Natural killer cell (primary cell): ENCODE data around the gene TMEM222. TPM values are rescaled to one million over a fixed set of nuclear protein-coding genes. Genes with fewer than 3 reads are reported as not detected.
"Not testable (repeated sequence)": the region's sequence is repeated elsewhere in the genome, so short reads cannot be mapped to it uniquely, and the experiment has no call there.

Experiments
- ATAC-seq, 3 donors: fragments of 150-1000 bp in 2 of 3; fragments of 200-7000 bp in 1 of 3; cut with Tn5 transposase; 1 replicate in 1 of 3; 2 replicates in 2 of 3; pipeline ENCODE4 v1.10.0; 2021; ENCODE audit warnings: mild to moderate bottlenecking in 2 of 3, moderate library complexity in 2 of 3
- DNase-seq, 2 donors: peaks; one replicate each; pipeline versions ENCODE4 v3.0.0 to v3.0.0-alpha.2; 2013 to 2021; ENCODE audit warnings: mixed read lengths in 1 of 2
- H3K27ac ChIP-seq: one replicate; pipeline ENCODE4 v1.5.1; 2013; ENCODE audit warnings: mild to moderate bottlenecking, low read length
- H3K27me3 ChIP-seq: one replicate; pipeline ENCODE4 v1.6.1; 2013; ENCODE audit warnings: low read length; ENCODE audit not compliant: control insufficient read depth, insufficient read depth
- H3K36me3 ChIP-seq: one replicate; pipeline ENCODE4 v1.6.1; 2013; ENCODE audit warnings: low read length; ENCODE audit not compliant: control insufficient read depth, insufficient read depth
- H3K4me1 ChIP-seq: one replicate; pipeline ENCODE4 v1.6.1; 2013; ENCODE audit warnings: low read length; ENCODE audit not compliant: control insufficient read depth, insufficient read depth
- H3K4me3 ChIP-seq: one replicate; pipeline ENCODE4 v1.5.1; 2013; ENCODE audit warnings: low read length
- H3K9me3 ChIP-seq: one replicate; pipeline ENCODE4 v1.6.1; 2013; ENCODE audit warnings: low read length; ENCODE audit not compliant: control insufficient read depth, insufficient read depth
- H3K27ac Mint-ChIP-seq, 2 donors: one replicate each; pipeline ENCODE4 v1.8.0; 2022; ENCODE audit warnings: mild to moderate bottlenecking in 2 of 2, mixed read lengths in 2 of 2, moderate library complexity in 1 of 2
- H3K27me3 Mint-ChIP-seq, 2 donors: one replicate each; pipeline ENCODE4 v1.8.0; 2022; ENCODE audit warnings: low read depth in 2 of 2, mixed read lengths in 2 of 2
- H3K36me3 Mint-ChIP-seq: one replicate; pipeline ENCODE4 v1.8.0; 2022; ENCODE audit warnings: mixed read lengths
- H3K4me1 Mint-ChIP-seq, 2 donors: one replicate each; pipeline ENCODE4 v1.8.0; 2022; ENCODE audit warnings: mixed read lengths in 2 of 2
- H3K4me3 Mint-ChIP-seq: one replicate; pipeline ENCODE4 v1.8.0; 2022; ENCODE audit warnings: mild to moderate bottlenecking, moderate library complexity, mixed read lengths
- H3K9me3 Mint-ChIP-seq, 2 donors: one replicate each; pipeline ENCODE4 v1.8.0; 2022; ENCODE audit warnings: mixed read lengths in 2 of 2
- WGBS: methylation state at CpG from one replicate; pipeline ENCODE4 v1.1.7; 2013; ENCODE audit warnings: missing lambda C conversion rate; ENCODE audit not compliant: insufficient coverage; 5-methylcytosine and 5-hydroxymethylcytosine counted together
- intact Hi-C: fragments of 100-400 bp; cut with micrococcal nuclease; formaldehyde crosslinking; loops from one replicate; pipeline ENCODE4 v1.14.2; 2022
- total RNA-seq, 4 donors: library from RNA; stranded (reverse); fragments of 120-200 nt in 1 of 4; gene quantifications; one replicate each; pipeline versions ENCODE4 v1.2.3 to v1.2.4, GENCODE V29; 2013 to 2022
- TF ChIP-seq, protein P1 (sequence below): fragments of 200-600 bp; IDR thresholded peaks from one replicate; pipeline ENCODE4 v1.8.0; 2022; ENCODE audit warnings: antibody characterized with exemption

Gene TMEM222
- total RNA-seq, 3 donors from 2014 or later (not counting 1 experiment from before 2014, with no cell fraction given) = 34.9 to 41.2 (median 37.3) TPM

DNA sequence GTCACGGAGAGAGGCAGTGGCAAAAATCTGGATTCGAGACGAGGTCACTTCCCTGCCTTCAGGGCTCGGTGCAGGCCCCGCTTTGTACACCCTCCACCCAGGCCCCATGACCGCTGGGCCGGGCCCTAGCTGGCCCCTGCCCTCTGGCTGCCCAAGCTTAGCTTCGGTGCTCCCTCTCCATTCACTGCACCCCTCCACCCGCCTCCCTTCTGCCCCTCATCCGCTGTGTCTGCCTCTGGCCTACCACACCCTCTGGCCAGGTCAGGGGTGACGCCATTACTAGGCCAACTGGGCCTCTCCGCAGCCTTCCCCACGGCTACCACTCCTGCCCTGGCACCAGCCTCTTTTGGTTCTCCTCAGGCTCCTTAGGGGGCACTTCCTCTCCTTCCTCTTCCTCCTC lies 61.7 kb downstream of the TMEM222 start:
- H3K27me3 Mint-ChIP-seq = peaks cover 0 to 14% of the 10 kb centered on the region in 2 donors
- H3K27ac Mint-ChIP-seq = no peak overlapping the region
- H3K36me3 Mint-ChIP-seq = no peaks in the 10 kb centered on the region
- DNase-seq = no peak
- Histone ChIP-seq H3K27ac (no peak overlapping the region), H3K36me3 (no peaks in the 10 kb centered on the region), H3K4me1 (no peaks in the 10 kb centered on the region), H3K4me3 (no peak overlapping the region), H3K9me3 (no peaks in the 10 kb centered on the region), H3K27me3 (no peaks in the 10 kb centered on the region)
- TF ChIP-seq, protein P1, sequence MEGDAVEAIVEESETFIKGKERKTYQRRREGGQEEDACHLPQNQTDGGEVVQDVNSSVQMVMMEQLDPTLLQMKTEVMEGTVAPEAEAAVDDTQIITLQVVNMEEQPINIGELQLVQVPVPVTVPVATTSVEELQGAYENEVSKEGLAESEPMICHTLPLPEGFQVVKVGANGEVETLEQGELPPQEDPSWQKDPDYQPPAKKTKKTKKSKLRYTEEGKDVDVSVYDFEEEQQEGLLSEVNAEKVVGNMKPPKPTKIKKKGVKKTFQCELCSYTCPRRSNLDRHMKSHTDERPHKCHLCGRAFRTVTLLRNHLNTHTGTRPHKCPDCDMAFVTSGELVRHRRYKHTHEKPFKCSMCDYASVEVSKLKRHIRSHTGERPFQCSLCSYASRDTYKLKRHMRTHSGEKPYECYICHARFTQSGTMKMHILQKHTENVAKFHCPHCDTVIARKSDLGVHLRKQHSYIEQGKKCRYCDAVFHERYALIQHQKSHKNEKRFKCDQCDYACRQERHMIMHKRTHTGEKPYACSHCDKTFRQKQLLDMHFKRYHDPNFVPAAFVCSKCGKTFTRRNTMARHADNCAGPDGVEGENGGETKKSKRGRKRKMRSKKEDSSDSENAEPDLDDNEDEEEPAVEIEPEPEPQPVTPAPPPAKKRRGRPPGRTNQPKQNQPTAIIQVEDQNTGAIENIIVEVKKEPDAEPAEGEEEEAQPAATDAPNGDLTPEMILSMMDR = no peak
- H3K4me1 Mint-ChIP-seq = no peaks in the 10 kb centered on the region
- intact Hi-C loops = no loop called here
- ATAC-seq = no peak
- no peaks in the 10 kb centered on the region for H3K9me3 Mint-ChIP-seq
- no peak overlapping the region for H3K4me3 Mint-ChIP-seq
- 91% methylated on average over 13 of the region's 13 CpGs for WGBS

DNA sequence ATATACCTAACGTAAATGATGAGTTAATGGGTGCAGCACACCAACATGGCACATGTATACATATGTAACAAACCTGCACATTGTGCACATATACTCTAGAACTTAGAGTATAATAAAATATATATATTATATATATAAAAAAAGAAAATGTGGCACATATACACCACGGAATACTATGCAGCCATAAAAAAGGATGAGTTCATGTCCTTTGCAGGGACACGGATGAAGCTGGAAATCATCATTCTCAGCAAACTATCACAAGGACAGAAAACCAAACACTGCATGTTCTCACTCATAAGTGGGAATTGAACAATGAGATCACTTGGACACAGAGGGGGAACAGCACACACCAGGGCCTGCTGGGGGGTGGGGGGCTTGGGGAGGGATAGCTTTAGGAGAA lies 62.8 kb downstream of the TMEM222 start:
- H3K4me3 ChIP-seq, H3K27ac Mint-ChIP-seq, H3K4me1 Mint-ChIP-seq, H3K27ac ChIP-seq, intact Hi-C loops, H3K4me3 Mint-ChIP-seq, ATAC-seq, H3K9me3 Mint-ChIP-seq, H3K9me3 ChIP-seq, H3K4me1 ChIP-seq, DNase-seq, H3K36me3 ChIP-seq, H3K36me3 Mint-ChIP-seq, H3K27me3 ChIP-seq: not testable (repeated sequence)
- 100% methylated on average over 1 of the region's 3 CpGs for WGBS
- peaks cover 0 to 16% of the 10 kb centered on the region in 2 donors for H3K27me3 Mint-ChIP-seq

Other genes starting within 250 kb of the TMEM222 start
- gene SLC9A1, start 167.0 kb upstream of the TMEM222 start, total RNA-seq = 10 to 100 TPM; 26.5 to 37.4 (median 29.4) TPM
- gene WDTC1, start 87.5 kb upstream of the TMEM222 start, total RNA-seq = 10 to 100 TPM; 68.9 to 82.0 (median 81.7) TPM
- 100 to 1,000 TPM; 244 to 312 (median 273) TPM for gene SYTL1, start 19.9 kb downstream of the TMEM222 start, total RNA-seq
- 10 to 100 TPM in 2 of 3 donors, 1 to 10 TPM in 1; 8.2 to 15.1 (median 12.1) TPM for gene MAP3K6, start 44.8 kb downstream of the TMEM222 start, total RNA-seq
- not detected for gene FCN3, start 52.7 kb downstream of the TMEM222 start, total RNA-seq
- gene CD164L2, start 61.2 kb downstream of the TMEM222 start, total RNA-seq = under 1 TPM in 1 of 3 donors, not detected in 2; 0.40 TPM
- under 1 TPM; 0.39 to 0.87 (median 0.60) TPM for gene GPR3, start 70.5 kb downstream of the TMEM222 start, total RNA-seq
- gene WASF2, start 168.0 kb downstream of the TMEM222 start, total RNA-seq = 100 to 1,000 TPM; 137 to 153 (median 143) TPM